ENCODE results near the gene GNAI2.

GNAI2 gene

DNA sequence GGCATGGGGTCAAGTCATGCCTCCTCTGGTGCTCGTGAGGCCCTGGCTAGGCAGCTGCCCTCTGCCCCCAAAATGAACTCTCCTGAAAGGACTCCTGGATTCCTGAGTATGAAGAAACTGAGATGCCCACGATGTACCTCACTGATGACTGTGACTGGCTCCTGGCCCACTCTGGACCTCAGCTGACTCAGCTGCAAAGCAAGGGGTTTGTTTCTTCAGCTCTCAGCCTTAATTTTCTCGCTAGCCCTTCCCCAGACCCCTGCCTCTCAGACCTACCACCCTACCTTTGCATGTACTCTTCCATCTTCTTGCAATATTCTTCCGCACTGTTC lies 5.2 kb upstream of the GNAI2 start:
- H3K27me3 ChIP-seq (ENCODE audit: insufficient read depth, low read length): peaks cover 10% of the 10 kb centered on the region
- no peak overlapping the region for H3K4me3 ChIP-seq (ENCODE audit: low read length)
- H3K9me3 ChIP-seq (ENCODE audit: insufficient read depth, low read depth, low read length): no peaks in the 10 kb centered on the region
- no peak overlapping the region for H3K9ac ChIP-seq (ENCODE audit: low read depth, low read length)
- H3K36me3 ChIP-seq (ENCODE audit: insufficient read depth, low read depth, low read length): no peaks in the 10 kb centered on the region
- H3K27ac ChIP-seq (ENCODE audit: low read length): no peak overlapping the region
- peaks cover 8% of the 10 kb centered on the region for H3K4me1 ChIP-seq (ENCODE audit: insufficient read depth, low read length)

DNA sequence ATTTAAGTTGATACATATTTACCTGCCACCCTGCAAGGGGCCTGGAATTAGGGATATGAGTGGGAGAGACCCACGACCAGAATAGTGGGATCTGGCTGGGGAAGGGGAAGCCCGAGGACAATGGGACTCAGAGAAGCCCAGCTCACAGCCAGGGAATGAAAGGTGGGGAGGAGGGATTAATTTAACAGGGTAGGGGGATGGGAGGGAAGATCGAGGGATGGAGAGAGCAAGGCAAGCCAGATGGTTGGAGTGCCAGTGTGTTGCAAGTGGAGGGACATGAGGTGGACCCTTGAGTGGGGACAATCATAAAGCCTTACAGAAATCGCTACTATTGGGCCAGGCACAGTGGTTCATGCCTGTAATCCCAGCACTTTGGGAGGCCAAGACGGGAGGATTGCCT lies 4.4 kb upstream of the GNAI2 start:
- H3K9me3 ChIP-seq (ENCODE audit: insufficient read depth, low read depth, low read length): no peaks in the 10 kb centered on the region
- H3K4me1 ChIP-seq (ENCODE audit: insufficient read depth, low read length): peaks cover 8% of the 10 kb centered on the region
- H3K36me3 ChIP-seq (ENCODE audit: insufficient read depth, low read depth, low read length): no peaks in the 10 kb centered on the region
- no peak overlapping the region for H3K4me3 ChIP-seq (ENCODE audit: low read length)
- H3K27ac ChIP-seq (ENCODE audit: low read length): no peak overlapping the region
- H3K9ac ChIP-seq (ENCODE audit: low read depth, low read length): no peak overlapping the region
- H3K27me3 ChIP-seq (ENCODE audit: insufficient read depth, low read length): peaks cover 6% of the 10 kb centered on the region

DNA sequence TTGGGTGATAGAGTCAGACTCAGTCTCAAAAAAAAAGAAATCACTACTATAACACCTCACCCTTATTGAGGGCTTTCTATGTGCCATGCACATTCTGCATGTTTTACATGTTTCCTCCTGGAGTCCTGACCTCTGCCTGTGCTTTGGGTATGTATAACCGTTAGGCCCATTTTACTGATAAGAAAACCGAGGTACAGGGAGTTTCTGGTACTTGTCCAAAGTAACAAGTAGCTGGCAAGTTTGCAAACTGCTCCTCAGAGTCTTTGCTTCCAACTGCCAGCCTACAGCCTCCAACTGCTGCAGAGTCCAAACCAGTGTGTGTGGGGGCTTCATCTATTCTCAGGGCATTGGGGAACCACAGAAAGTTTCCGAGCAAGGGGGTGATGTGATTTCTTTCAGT lies 3.7 kb upstream of the GNAI2 start:
- peaks cover 8% of the 10 kb centered on the region for H3K4me1 ChIP-seq (ENCODE audit: insufficient read depth, low read length)
- H3K9ac ChIP-seq (ENCODE audit: low read depth, low read length): no peak overlapping the region
- no peak overlapping the region for H3K27ac ChIP-seq (ENCODE audit: low read length)
- no peaks in the 10 kb centered on the region for H3K27me3 ChIP-seq (ENCODE audit: insufficient read depth, low read length)
- H3K9me3 ChIP-seq (ENCODE audit: insufficient read depth, low read depth, low read length): no peaks in the 10 kb centered on the region
- no peak overlapping the region for H3K4me3 ChIP-seq (ENCODE audit: low read length)
- H3K36me3 ChIP-seq (ENCODE audit: insufficient read depth, low read depth, low read length): no peaks in the 10 kb centered on the region

DNA sequence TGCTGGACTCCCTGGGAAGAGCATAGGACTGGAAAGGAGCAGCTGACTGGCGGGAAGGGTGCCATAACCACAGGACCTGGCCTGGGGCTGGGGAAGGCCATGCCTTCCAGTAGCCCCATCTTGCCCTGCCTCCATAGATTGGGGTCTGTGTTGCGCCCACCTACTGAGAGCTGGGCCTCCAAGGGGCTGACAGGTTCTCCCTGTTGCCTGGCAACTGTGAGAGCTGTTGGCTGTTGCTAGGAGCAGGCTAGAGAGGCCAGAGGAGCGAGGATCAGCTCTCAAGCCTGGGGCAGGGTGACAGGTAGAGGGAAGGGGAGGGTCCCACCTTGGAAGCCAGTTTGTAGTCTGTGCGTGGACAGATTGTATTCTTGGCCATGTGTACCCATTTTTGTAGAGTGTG lies 2.8 kb upstream of the GNAI2 start:
- H3K4me3 ChIP-seq (ENCODE audit: low read length): no peak overlapping the region
- no peaks in the 10 kb centered on the region for H3K27me3 ChIP-seq (ENCODE audit: insufficient read depth, low read length)
- no peaks in the 10 kb centered on the region for H3K36me3 ChIP-seq (ENCODE audit: insufficient read depth, low read depth, low read length)
- no peaks in the 10 kb centered on the region for H3K9me3 ChIP-seq (ENCODE audit: insufficient read depth, low read depth, low read length)
- no peak overlapping the region for H3K9ac ChIP-seq (ENCODE audit: low read depth, low read length)
- peaks cover 11% of the 10 kb centered on the region for H3K4me1 ChIP-seq (ENCODE audit: insufficient read depth, low read length)
- H3K27ac ChIP-seq (ENCODE audit: low read length): no peak overlapping the region

DNA sequence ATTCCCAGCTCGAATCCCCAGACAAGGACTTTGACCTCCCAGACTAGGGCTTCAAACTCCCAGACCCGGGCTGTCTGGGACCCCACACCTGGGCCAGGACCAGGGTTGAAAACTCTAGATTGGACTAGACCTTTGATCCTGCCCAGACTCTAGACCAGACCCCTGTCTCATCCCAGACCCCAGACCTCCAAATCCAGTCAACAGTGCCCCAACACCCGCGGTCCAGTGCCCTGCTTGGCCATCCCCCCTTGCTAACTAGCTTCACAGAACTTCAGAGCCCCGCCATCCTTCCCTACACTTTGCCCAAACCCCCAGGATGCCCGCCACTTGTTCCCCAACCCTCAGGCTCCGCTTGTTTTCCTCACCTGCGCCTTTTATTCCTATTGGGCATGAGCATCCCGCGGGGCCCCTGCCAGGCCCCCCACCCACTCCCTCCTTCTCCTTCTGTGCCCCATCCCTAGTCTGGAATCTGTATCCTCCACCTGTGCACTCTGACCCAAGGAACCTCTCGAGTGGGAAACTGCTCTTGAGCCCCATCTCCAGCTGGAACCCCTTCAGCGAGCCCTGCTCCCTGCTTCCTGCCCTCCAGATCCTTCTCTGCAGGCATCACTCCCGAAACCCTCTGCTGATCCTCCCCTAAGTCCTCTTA lies 604 bp downstream of the GNAI2 start:
- no peaks in the 10 kb centered on the region for H3K27me3 ChIP-seq (ENCODE audit: insufficient read depth, low read length)
- peak overlapping the region; percentile 83 for H3K9ac ChIP-seq (ENCODE audit: low read depth, low read length)
- H3K9me3 ChIP-seq (ENCODE audit: insufficient read depth, low read depth, low read length): no peaks in the 10 kb centered on the region
- peak overlapping the region; percentile 42 for H3K27ac ChIP-seq (ENCODE audit: low read length)
- peak overlapping the region; percentile 82 for H3K4me3 ChIP-seq (ENCODE audit: low read length)
- H3K4me1 ChIP-seq (ENCODE audit: insufficient read depth, low read length): peaks cover 31% of the 10 kb centered on the region
- H3K36me3 ChIP-seq (ENCODE audit: insufficient read depth, low read depth, low read length): peaks cover 5% of the 10 kb centered on the region; the same call in 1 of the 2 replicates

GRCh38 chr3:50237133-50237651 lies 1.2 kb downstream of the GNAI2 start:
- no peaks in the 10 kb centered on the region for H3K27me3 ChIP-seq (ENCODE audit: insufficient read depth, low read length)
- peak overlapping the region; percentile 82 for H3K4me3 ChIP-seq (ENCODE audit: low read length)
- H3K4me1 ChIP-seq (ENCODE audit: insufficient read depth, low read length): peaks cover 37% of the 10 kb centered on the region
- no peaks in the 10 kb centered on the region for H3K9me3 ChIP-seq (ENCODE audit: insufficient read depth, low read depth, low read length)
- peak overlapping the region; percentile 42 for H3K27ac ChIP-seq (ENCODE audit: low read length)
- peak overlapping the region; percentile 83 for H3K9ac ChIP-seq (ENCODE audit: low read depth, low read length)
- peaks cover 5% of the 10 kb centered on the region; the same call in 1 of the 2 replicates for H3K36me3 ChIP-seq (ENCODE audit: insufficient read depth, low read depth, low read length)

GRCh38 chr3:50237754-50238548 lies 1.9 kb downstream of the GNAI2 start:
- Histone ChIP-seq H3K9ac (ENCODE audit: low read depth, low read length) (peak overlapping the region; percentile 83; the same call in 1 of the 2 replicates), H3K9me3 (ENCODE audit: insufficient read depth, low read depth, low read length) (no peaks in the 10 kb centered on the region), H3K27me3 (ENCODE audit: insufficient read depth, low read length) (no peaks in the 10 kb centered on the region), H3K4me1 (ENCODE audit: insufficient read depth, low read length) (peaks cover 43% of the 10 kb centered on the region), H3K36me3 (ENCODE audit: insufficient read depth, low read depth, low read length) (peaks cover 5% of the 10 kb centered on the region; the same call in 1 of the 2 replicates), H3K4me3 (ENCODE audit: low read length) (peak overlapping the region; percentile 82), H3K27ac (ENCODE audit: low read length) (peak overlapping the region; percentile 42)

DNA sequence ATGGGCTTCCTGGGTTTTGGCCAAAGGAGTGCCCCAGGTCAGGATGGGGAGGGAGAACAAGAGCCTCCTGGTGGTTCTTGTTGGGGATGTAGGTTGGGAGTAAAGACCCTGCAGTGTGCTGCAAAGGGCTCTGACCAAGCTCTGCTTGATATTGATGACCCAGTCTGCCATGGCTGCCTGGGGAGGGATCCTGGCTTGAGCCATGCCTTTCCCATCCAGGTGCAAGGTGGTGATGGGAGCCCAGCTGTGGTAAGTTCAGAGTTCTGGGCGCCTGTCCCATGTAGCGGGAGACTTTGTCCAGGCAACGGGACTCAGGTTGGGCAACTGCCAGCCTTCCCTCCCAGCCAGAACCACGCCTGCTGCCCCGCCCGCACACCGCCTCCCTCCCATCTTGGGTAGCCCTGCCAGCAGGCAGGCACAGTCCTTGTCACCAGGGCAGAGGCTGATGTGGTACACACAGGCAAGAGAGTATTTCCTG lies 2.6 kb downstream of the GNAI2 start:
- H3K36me3 ChIP-seq (ENCODE audit: insufficient read depth, low read depth, low read length): peaks cover 5% of the 10 kb centered on the region; the same call in 1 of the 2 replicates
- peak overlapping the region; percentile 83; the same call in 1 of the 2 replicates for H3K9ac ChIP-seq (ENCODE audit: low read depth, low read length)
- H3K9me3 ChIP-seq (ENCODE audit: insufficient read depth, low read depth, low read length): no peaks in the 10 kb centered on the region
- no peaks in the 10 kb centered on the region for H3K27me3 ChIP-seq (ENCODE audit: insufficient read depth, low read length)
- peaks cover 49% of the 10 kb centered on the region for H3K4me1 ChIP-seq (ENCODE audit: insufficient read depth, low read length)
- H3K27ac ChIP-seq (ENCODE audit: low read length): no peak overlapping the region
- peak overlapping the region; percentile 82 for H3K4me3 ChIP-seq (ENCODE audit: low read length)

- Histone ChIP-seq H3K27me3 (ENCODE audit: insufficient read depth, low read length) (no peaks in the 10 kb centered on the region), H3K27ac (ENCODE audit: low read length) (no peak overlapping the region), H3K9me3 (ENCODE audit: insufficient read depth, low read depth, low read length) (no peaks in the 10 kb centered on the region), H3K4me3 (ENCODE audit: low read length) (no peak overlapping the region), H3K36me3 (ENCODE audit: insufficient read depth, low read depth, low read length) (peaks cover 11% of the 10 kb centered on the region), H3K9ac (ENCODE audit: low read depth, low read length) (no peak overlapping the region), H3K4me1 (ENCODE audit: insufficient read depth, low read length) (peaks cover 49% of the 10 kb centered on the region)
Measured at GRCh38 chr3:50239649-50240048, 3.6 kb downstream of the GNAI2 start.

- peaks cover 11% of the 10 kb centered on the region for H3K36me3 ChIP-seq (ENCODE audit: insufficient read depth, low read depth, low read length)
- H3K9me3 ChIP-seq (ENCODE audit: insufficient read depth, low read depth, low read length): no peaks in the 10 kb centered on the region
- peak overlapping the region; percentile 81 for H3K9ac ChIP-seq (ENCODE audit: low read depth, low read length)
- no peaks in the 10 kb centered on the region for H3K27me3 ChIP-seq (ENCODE audit: insufficient read depth, low read length)
- H3K27ac ChIP-seq (ENCODE audit: low read length): peak overlapping the region; percentile 98
- peaks cover 57% of the 10 kb centered on the region for H3K4me1 ChIP-seq (ENCODE audit: insufficient read depth, low read length)
- H3K4me3 ChIP-seq (ENCODE audit: low read length): peak overlapping the region; percentile 63
Measured at GRCh38 chr3:50241163-50241562, 5.2 kb downstream of the GNAI2 start.

DNA sequence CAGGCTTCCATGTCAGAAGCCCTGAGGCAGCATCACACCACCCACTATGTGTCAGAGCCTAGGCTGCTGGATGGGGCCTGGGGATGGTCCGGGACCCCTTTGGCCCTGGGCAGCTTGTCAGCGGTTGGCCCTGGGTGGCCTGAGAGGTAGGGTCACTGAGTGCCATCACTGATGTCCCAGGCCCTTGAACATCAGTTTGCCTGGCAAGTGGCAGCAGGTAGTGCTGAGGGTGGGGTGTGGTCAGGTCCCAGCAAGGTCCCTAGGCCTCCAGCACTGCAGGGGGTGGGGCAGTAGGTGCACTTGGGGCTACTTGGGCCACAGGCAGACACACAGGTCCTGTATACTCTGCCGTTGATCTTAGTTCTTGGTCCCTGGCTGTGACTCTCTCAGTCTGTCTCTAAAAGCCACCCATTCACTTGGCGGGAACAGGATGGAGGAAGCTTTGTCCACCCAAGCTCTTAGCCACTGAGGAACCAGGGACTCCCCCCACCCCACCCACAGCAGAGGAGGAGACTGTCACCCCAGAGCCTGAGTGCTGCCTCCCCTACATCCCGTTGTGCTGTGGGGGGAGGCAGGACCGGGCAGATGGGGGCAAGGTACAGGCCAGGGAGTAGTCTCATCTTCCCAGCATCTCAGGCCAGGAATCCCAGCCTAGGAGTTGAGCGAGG lies 5.8 kb downstream of the GNAI2 start:
- Histone ChIP-seq H3K4me3 (ENCODE audit: low read length) (peak overlapping the region; percentile 63; the same call in 1 of the 2 replicates), H3K4me1 (ENCODE audit: insufficient read depth, low read length) (peaks cover 63% of the 10 kb centered on the region), H3K9me3 (ENCODE audit: insufficient read depth, low read depth, low read length) (no peaks in the 10 kb centered on the region), H3K27ac (ENCODE audit: low read length) (peak overlapping the region; percentile 98), H3K9ac (ENCODE audit: low read depth, low read length) (peak overlapping the region; percentile 81; the same call in 1 of the 2 replicates), H3K36me3 (ENCODE audit: insufficient read depth, low read depth, low read length) (peaks cover 13% of the 10 kb centered on the region), H3K27me3 (ENCODE audit: insufficient read depth, low read length) (no peaks in the 10 kb centered on the region)

All from iPS-20b (cell line).